LoVo (cell line): ENCODE data around the gene ZNF536.

ENCODE experiments used
- DNase-seq: peaks from one replicate; pipeline ENCODE4 v3.0.0-alpha.2; 2016; ENCODE audit warnings: low spot score

The ZNF536 gene

GRCh38 chr19:30371960-30372824, at the start of gene ZNF536:
Gene ZNF536, plus strand, starts transcription at chr19:30372384. Its CDS starts 71,179 bp downstream, at chr19:30443563.
- no peak for DNase-seq

- DNase-seq: no peak
Observed at GRCh38 chr19:30322641-30323320, 49.4 kb upstream of the ZNF536 start.

GRCh38 chr19:30323904-30324303, 48.3 kb upstream of the ZNF536 start:
- DNase-seq: no peak

- DNase-seq: no peak
Observed at GRCh38 chr19:30324982-30325381, 47.2 kb upstream of the ZNF536 start.

- no peak for DNase-seq
Observed at GRCh38 chr19:30325676-30326392, 46.4 kb upstream of the ZNF536 start.

- no peak for DNase-seq
Observed at GRCh38 chr19:30326393-30326710, 45.8 kb upstream of the ZNF536 start.

GRCh38 chr19:30327331-30327730, 44.9 kb upstream of the ZNF536 start:
- DNase-seq: no peak

- no peak for DNase-seq
Observed at GRCh38 chr19:30328096-30328495, 44.1 kb upstream of the ZNF536 start.

- no peak for DNase-seq
Observed at GRCh38 chr19:30330266-30330665, 41.9 kb upstream of the ZNF536 start.

GRCh38 chr19:30332445-30333234, 39.5 kb upstream of the ZNF536 start:
- no peak for DNase-seq

GRCh38 chr19:30333291-30334065, 38.7 kb upstream of the ZNF536 start:
- no peak for DNase-seq

- no peak for DNase-seq
Observed at GRCh38 chr19:30334841-30335240, 37.3 kb upstream of the ZNF536 start.

- no peak for DNase-seq
Observed at GRCh38 chr19:30335306-30335886, 36.8 kb upstream of the ZNF536 start.

GRCh38 chr19:30336290-30336689, 35.9 kb upstream of the ZNF536 start:
- no peak for DNase-seq

GRCh38 chr19:30338041-30338456, 34.1 kb upstream of the ZNF536 start:
- DNase-seq: no peak

GRCh38 chr19:30338878-30339623, 33.1 kb upstream of the ZNF536 start:
- no peak for DNase-seq

GRCh38 chr19:30339624-30340525, 32.3 kb upstream of the ZNF536 start:
- no peak for DNase-seq

- DNase-seq: no peak
Observed at GRCh38 chr19:30340771-30341561, 31.2 kb upstream of the ZNF536 start.
